Islet precursor cell (in vitro differentiated cells): ENCODE measurements around the gene GASK1A.
"Not testable (repeated sequence)": the region's sequence is repeated elsewhere in the genome, so short reads cannot be mapped to it uniquely, and the experiment has no call there.

Experiments
- DNase-seq: peaks from one replicate; pipeline ENCODE4 v3.0.0-alpha.2; 2018

GASK1A gene

GRCh38 chr3:43034200-43034599 lies 55.1 kb downstream of the GASK1A start:
- DNase-seq: peak; percentile 21

- peak; percentile 32 for DNase-seq
These were observed 55.8 kb downstream of the GASK1A start for GRCh38 chr3:43034911-43035310.

- peak; percentile 35 for DNase-seq
These were observed 56.8 kb downstream of the GASK1A start for GRCh38 chr3:43035801-43036365.

- peak; percentile 18 for DNase-seq
These were observed 57.7 kb downstream of the GASK1A start for GRCh38 chr3:43036621-43037423.

GRCh38 chr3:43038010-43038409 lies 58.9 kb downstream of the GASK1A start:
- no peak for DNase-seq

- DNase-seq: no peak
These were observed 62.4 kb downstream of the GASK1A start for GRCh38 chr3:43041517-43041916.

- peak; percentile 37 for DNase-seq
These were observed 64.1 kb downstream of the GASK1A start for GRCh38 chr3:43043071-43043766.

- peak; percentile 26 for DNase-seq
These were observed 64.7 kb downstream of the GASK1A start for GRCh38 chr3:43043793-43044192.

GRCh38 chr3:43045079-43045478 lies 66.0 kb downstream of the GASK1A start:
- DNase-seq: not testable (repeated sequence)

- peak; percentile 13 for DNase-seq
These were observed 67.5 kb downstream of the GASK1A start for GRCh38 chr3:43046583-43046982.

- peak; percentile 12 for DNase-seq
These were observed 69.4 kb downstream of the GASK1A start for GRCh38 chr3:43048470-43048869.

- peak; percentile 33 for DNase-seq
These were observed 74.2 kb downstream of the GASK1A start for GRCh38 chr3:43053291-43053690.

GRCh38 chr3:43054754-43055153 lies 75.6 kb downstream of the GASK1A start:
- DNase-seq: peak; percentile 27

- peak; percentile 24 for DNase-seq
These were observed 76.3 kb downstream of the GASK1A start for GRCh38 chr3:43055393-43055792.

GRCh38 chr3:43055806-43056770 lies 77.0 kb downstream of the GASK1A start:
- peak; percentile 35 for DNase-seq

- DNase-seq: peak; percentile 10
These were observed 80.3 kb downstream of the GASK1A start for GRCh38 chr3:43059456-43059855.

GRCh38 chr3:43061101-43061895 lies 82.2 kb downstream of the GASK1A start:
- DNase-seq: peak; percentile 51

- DNase-seq: no peak
These were observed 83.0 kb downstream of the GASK1A start for GRCh38 chr3:43062040-43062563.

GRCh38 chr3:43062564-43063040 lies 83.5 kb downstream of the GASK1A start:
- DNase-seq: peak; percentile 61

- DNase-seq: peak; percentile 36
These were observed 84.0 kb downstream of the GASK1A start for GRCh38 chr3:43063114-43063513.

- not testable (repeated sequence) for DNase-seq
These were observed 91.6 kb downstream of the GASK1A start for GRCh38 chr3:43070670-43071069.
